Endothelial cell (in vitro differentiated cells): ENCODE measurements around the gene LEMD1. TPM values are rescaled to one million over a fixed set of nuclear protein-coding genes. Genes with fewer than 3 reads are reported as not detected.
"Not testable (repeated sequence)": the region's sequence is repeated elsewhere in the genome, so short reads cannot be mapped to it uniquely, and the experiment has no call there.

Experiments
- DNase-seq: peaks from one replicate; pipeline ENCODE4 v3.0.0; 2021; ENCODE audit warnings: low spot score
- H3K27ac Mint-ChIP-seq: one replicate; pipeline ENCODE4 v1.8.0; 2021; ENCODE audit warnings: mixed read lengths, inconsistent platforms; ENCODE audit not compliant: unreplicated experiment
- H3K27me3 Mint-ChIP-seq: one replicate; pipeline ENCODE4 v1.8.0; 2021; ENCODE audit warnings: mild to moderate bottlenecking, moderate library complexity, mixed read lengths, inconsistent platforms; ENCODE audit not compliant: unreplicated experiment
- H3K36me3 Mint-ChIP-seq: one replicate; pipeline ENCODE4 v1.8.0; 2021; ENCODE audit warnings: mild to moderate bottlenecking, low read depth, mixed read lengths, inconsistent platforms; ENCODE audit not compliant: unreplicated experiment
- H3K4me1 Mint-ChIP-seq: one replicate; pipeline ENCODE4 v1.8.0; 2021; ENCODE audit warnings: mild to moderate bottlenecking, mixed read lengths, inconsistent platforms; ENCODE audit not compliant: unreplicated experiment
- H3K4me3 Mint-ChIP-seq: one replicate; pipeline ENCODE4 v1.8.0; 2021; ENCODE audit warnings: mild to moderate bottlenecking, mixed read lengths, inconsistent platforms; ENCODE audit not compliant: unreplicated experiment
- H3K9me3 Mint-ChIP-seq: one replicate; pipeline ENCODE4 v1.8.0; 2021; ENCODE audit warnings: mixed read lengths, inconsistent platforms; ENCODE audit not compliant: unreplicated experiment
- total RNA-seq: library from RNA; stranded (reverse); fragmentation: NEBNext Ultra II Directional; extraction: Animal tissue kit (Norgen Biotek cat#: 25700); gene quantifications from one replicate; pipeline ENCODE4 v1.2.1, GENCODE V29; 2021; ENCODE audit not compliant: unreplicated experiment
- TF ChIP-seq, protein P1 (sequence below): fragments of 200-600 bp; sonication (generic); IDR thresholded peaks from one replicate; pipeline ENCODE4 v1.5.0; 2021; ENCODE audit warnings: antibody characterized with exemption; ENCODE audit not compliant: unreplicated experiment

Gene LEMD1
- total RNA-seq, 1 donor from 2014 or later, result 3.0 TPM

DNA sequence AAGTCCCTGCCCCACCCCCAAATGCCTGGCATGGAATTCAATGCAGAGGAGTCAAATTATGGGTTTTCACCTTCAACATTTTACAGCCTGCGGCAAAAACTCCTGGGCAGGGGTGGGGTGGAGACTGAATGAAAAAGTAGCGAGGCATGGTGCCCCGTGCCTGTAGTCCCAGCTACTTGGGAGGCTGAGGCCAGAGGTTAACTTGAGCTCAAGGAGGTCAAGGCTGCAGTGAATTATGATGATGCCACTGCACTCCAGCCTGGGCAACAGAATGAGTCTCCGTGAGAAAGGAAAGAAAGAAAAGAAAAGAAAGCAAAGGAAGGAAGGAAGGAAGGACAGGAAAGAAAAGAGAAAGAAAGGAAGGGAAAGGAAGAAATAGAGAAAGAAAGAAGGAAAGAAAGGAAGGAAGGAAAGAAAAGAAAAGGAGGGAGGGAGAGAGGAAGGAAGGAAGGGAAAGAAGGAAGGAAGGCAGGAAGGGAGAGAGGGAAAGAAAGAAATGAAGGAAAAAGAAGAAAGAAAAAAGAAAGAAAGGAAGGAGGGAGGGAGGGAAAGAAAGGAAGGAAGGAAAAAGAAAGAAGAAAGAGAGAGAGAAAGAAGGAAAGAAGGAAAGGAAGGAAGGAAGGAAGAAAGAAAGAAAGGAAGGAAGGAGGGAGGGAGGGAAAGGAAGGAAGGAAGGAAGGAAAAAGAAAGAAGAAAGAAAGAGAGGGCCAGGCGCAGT, 11.1 kb downstream of the LEMD1 start:
- H3K9me3 Mint-ChIP-seq, result no peaks in the 10 kb centered on the region
- no peak overlapping the region for H3K4me3 Mint-ChIP-seq
- H3K4me1 Mint-ChIP-seq, result peaks cover 6% of the 10 kb centered on the region
- no peaks in the 10 kb centered on the region for H3K36me3 Mint-ChIP-seq
- no peak overlapping the region for H3K27ac Mint-ChIP-seq
- DNase-seq, result no peak
- TF ChIP-seq, protein P1, sequence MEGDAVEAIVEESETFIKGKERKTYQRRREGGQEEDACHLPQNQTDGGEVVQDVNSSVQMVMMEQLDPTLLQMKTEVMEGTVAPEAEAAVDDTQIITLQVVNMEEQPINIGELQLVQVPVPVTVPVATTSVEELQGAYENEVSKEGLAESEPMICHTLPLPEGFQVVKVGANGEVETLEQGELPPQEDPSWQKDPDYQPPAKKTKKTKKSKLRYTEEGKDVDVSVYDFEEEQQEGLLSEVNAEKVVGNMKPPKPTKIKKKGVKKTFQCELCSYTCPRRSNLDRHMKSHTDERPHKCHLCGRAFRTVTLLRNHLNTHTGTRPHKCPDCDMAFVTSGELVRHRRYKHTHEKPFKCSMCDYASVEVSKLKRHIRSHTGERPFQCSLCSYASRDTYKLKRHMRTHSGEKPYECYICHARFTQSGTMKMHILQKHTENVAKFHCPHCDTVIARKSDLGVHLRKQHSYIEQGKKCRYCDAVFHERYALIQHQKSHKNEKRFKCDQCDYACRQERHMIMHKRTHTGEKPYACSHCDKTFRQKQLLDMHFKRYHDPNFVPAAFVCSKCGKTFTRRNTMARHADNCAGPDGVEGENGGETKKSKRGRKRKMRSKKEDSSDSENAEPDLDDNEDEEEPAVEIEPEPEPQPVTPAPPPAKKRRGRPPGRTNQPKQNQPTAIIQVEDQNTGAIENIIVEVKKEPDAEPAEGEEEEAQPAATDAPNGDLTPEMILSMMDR, result no peak
- no peaks in the 10 kb centered on the region for H3K27me3 Mint-ChIP-seq

DNA sequence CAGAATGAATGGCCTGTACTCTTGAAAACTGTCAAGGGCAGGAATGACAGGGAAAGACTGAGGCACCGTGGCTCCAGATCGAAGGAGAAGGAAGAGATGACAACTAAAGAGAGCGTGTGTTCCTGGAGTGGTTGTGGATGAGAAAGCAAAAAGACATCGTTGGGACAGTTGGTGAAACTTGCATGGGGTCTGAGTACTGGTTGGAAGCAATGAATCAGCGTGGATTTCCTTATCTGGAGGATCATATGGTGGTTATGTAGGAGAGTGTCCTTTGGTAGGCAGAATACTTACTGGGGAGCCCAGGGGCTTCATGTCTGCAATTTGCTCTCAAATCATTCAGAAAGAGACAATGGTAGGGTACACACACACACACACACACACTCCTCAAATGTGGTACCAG, 13.9 kb downstream of the LEMD1 start:
- Mint-ChIP-seq H3K27ac (no peak overlapping the region), H3K9me3 (no peaks in the 10 kb centered on the region), H3K4me1 (no peaks in the 10 kb centered on the region), H3K36me3 (no peaks in the 10 kb centered on the region), H3K27me3 (no peaks in the 10 kb centered on the region), H3K4me3 (no peak overlapping the region)
- no peak for DNase-seq
- TF ChIP-seq, protein P1, result no peak

DNA sequence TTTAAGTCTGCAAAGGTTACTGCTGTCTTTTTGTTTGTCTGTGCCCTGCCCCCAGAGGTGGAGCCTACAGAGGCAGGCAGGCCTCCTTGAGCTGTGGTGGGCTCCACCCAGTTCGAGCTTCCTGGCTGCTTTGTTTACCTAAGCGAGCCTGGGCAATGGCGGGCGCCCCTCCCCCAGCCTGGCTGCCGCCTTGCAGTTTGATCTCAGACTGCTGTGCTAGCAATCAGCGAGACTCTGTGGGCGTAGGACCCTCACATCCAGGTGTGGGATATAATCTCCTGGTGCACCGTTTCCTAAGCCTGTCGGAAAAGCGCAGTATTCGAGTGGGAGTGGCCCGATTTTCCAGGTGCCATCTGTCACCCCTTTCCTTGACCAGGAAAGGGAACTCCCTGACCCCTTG, 15.6 kb downstream of the LEMD1 start:
- H3K27me3 Mint-ChIP-seq, H3K9me3 Mint-ChIP-seq, H3K4me3 Mint-ChIP-seq, DNase-seq, H3K4me1 Mint-ChIP-seq, H3K36me3 Mint-ChIP-seq, H3K27ac Mint-ChIP-seq: not testable (repeated sequence)

DNA sequence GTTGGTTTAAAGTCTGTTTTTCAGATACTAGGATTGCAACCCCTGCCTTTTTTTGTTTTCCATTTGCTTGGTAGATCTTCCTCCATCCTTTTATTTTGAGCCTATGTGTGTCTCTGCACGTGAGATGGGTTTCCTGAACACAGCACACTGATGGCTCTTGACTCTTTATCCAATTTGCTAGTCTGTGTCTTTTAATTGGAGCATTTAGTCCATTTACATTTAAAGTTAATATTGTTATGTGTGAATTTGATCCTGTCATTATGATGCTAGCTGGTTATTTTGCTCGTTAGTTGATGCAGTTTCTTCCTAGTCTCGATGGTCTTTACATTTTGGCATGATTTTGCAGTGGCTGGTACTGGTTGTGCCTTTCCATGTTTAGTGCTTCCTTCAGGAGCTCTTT, 17.4 kb downstream of the LEMD1 start:
- not testable (repeated sequence) for H3K9me3 Mint-ChIP-seq, H3K36me3 Mint-ChIP-seq, H3K4me1 Mint-ChIP-seq, H3K27me3 Mint-ChIP-seq, H3K4me3 Mint-ChIP-seq, DNase-seq, H3K27ac Mint-ChIP-seq

DNA sequence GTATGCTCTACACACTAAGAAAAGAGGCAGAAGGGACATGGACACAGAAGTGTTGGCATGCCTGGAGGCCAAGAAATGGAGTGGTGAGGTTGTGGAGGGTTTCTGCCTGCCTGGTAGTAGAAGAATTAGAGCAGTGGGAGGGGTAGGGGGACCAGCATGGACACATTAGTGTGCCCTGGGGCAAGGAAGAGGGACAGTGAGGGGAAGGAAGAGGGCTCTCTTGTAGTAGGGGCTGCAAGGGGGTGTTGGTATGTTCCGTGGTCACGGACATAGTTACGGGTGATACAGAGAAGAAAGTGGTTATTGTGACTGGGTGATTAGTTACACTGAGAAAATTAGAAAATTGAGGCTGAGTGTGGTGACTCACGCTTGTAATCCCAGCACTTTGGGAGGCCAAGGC, 23.3 kb downstream of the LEMD1 start:
- H3K4me3 Mint-ChIP-seq, result no peak overlapping the region
- TF ChIP-seq, protein P1, result no peak
- no peak for DNase-seq
- H3K27me3 Mint-ChIP-seq, result peaks cover 3% of the 10 kb centered on the region
- H3K27ac Mint-ChIP-seq, result no peak overlapping the region
- no peaks in the 10 kb centered on the region for H3K4me1 Mint-ChIP-seq
- H3K9me3 Mint-ChIP-seq, result no peaks in the 10 kb centered on the region
- H3K36me3 Mint-ChIP-seq, result no peaks in the 10 kb centered on the region

DNA sequence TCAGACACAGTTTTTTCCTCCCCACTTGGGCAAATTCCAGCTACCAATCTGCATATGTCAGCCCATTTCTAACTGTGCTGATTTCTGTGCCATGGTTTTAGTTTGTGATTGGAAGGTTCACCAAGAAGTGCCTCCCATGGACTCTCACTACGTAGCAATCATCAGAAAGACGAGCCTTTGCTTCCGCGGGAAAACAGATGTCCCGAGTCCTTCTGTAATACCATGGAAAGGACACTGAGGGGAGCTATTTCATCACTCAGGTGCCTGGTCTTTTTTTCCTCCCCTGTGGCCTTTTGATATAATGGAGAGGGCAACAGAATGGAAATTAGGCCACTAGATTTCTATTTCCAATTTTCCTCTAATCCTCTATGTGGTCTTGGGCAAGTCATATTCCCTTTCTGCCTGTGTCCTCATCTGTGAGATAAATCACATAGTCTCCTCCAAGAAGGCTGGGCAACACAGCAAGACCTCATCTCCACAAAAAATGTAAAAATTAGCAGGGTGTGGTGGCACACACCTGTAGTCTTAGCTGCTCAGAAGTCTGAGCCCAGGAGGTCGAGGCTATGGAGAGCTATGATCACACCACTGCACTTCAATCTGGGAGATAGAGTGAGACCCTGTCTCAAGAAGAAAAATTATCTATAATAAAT, 24.8 kb downstream of the LEMD1 start:
- Mint-ChIP-seq H3K4me3 (no peak overlapping the region), H3K27me3 (peaks cover 3% of the 10 kb centered on the region), H3K36me3 (no peaks in the 10 kb centered on the region), H3K9me3 (no peaks in the 10 kb centered on the region), H3K4me1 (no peaks in the 10 kb centered on the region), H3K27ac (no peak overlapping the region)
- TF ChIP-seq, protein P1, result peak; percentile 73
- DNase-seq, result peak; percentile 35
